Stimulated activated CD8-positive, alpha-beta memory T cell treated with anti-CD3 and anti-CD28 coated beads, Interleukin-12 subunit alpha, Interleukin-12 subunit beta, amount 100 ng/mL, for 4 hours (primary cell): ENCODE results near the gene STAB1.

Source experiments
- DNase-seq: peaks from one replicate; pipeline ENCODE4 v3.0.0-alpha.2; 2020; ENCODE audit warnings: low read depth

The STAB1 gene

GRCh38 chr3:52483577-52484381 is 11.4 kb upstream of the STAB1 start:
- DNase-seq, result no peak

- no peak for DNase-seq
Measured at GRCh38 chr3:52484680-52485461, 10.3 kb upstream of the STAB1 start.

- DNase-seq, result no peak
Measured at GRCh38 chr3:52487050-52487787, 7.9 kb upstream of the STAB1 start.

GRCh38 chr3:52487788-52488691 is 7.1 kb upstream of the STAB1 start:
- no peak for DNase-seq

DNA sequence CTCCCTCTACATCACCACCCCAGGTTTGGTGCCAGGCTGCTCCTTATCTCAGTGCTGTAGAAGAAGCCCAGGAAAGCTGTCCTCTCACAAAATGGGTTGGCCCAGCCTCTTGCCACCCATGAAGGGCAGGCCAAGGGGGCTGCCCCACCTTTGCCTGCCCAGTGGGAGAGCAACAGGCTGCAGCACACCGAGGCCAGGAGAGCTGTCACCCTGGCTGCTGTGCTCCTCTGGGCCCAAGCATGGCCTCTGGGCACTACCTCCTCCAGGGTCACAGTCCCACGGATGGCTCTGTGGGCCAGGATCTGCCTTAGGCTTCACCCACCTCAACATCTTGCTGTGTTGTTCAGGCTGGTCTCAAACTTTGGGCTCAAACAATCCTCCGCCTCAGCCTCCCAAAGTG is 6.4 kb upstream of the STAB1 start:
- DNase-seq, result no peak

- no peak for DNase-seq
Measured at GRCh38 chr3:52489453-52489852, 5.7 kb upstream of the STAB1 start.

DNA sequence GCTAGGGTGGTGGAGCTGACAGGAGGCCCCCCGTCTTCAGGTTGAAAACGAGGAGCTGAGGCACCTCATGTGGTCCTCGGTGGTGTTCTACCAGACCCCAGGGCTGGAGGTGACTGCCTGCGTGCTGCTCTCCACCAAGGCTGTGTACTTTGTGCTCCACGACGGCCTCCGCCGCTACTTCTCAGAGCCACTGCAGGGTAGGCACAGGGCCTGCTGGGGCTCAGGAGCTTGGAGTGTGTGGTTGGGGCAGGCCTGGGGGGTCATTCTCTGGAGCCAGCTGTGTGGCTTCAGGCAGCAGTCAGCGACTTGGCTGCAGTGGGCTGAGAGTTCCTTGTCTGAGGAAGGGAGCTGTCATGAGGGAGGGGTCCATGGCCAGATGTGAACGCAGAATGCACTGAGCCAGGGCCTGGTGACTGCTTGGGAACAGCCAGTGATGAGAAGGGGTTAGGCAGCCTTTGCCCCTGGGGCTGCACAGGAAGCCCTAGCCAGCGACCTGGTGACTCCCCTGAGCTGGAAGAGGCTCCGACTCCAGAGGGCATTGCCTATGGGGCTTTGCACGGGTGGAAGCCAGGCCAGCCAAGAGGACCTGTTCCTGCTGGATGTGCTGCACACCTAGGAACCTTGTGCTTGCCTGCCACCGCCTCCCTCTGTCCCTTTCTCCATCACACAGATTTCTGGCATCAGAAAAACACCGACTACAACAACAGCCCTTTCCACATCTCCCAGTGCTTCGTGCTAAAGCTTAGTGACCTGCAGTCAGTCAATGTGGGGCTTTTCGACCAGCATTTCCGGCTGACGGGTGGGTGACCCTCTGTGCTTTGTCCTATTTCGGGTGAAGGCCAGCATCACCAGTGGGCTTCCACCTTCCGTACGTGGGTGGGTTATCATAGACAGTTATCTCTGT is 4.9 kb upstream of the STAB1 start:
- DNase-seq, result no peak

GRCh38 chr3:52490939-52491526 is 4.1 kb upstream of the STAB1 start:
- no peak for DNase-seq

- no peak for DNase-seq
Measured at GRCh38 chr3:52492059-52492458, 3.1 kb upstream of the STAB1 start.

- no peak for DNase-seq
Measured at GRCh38 chr3:52493232-52494017, 1.7 kb upstream of the STAB1 start.

GRCh38 chr3:52494445-52494844 is 693 bp upstream of the STAB1 start:
- DNase-seq, result no peak

DNA sequence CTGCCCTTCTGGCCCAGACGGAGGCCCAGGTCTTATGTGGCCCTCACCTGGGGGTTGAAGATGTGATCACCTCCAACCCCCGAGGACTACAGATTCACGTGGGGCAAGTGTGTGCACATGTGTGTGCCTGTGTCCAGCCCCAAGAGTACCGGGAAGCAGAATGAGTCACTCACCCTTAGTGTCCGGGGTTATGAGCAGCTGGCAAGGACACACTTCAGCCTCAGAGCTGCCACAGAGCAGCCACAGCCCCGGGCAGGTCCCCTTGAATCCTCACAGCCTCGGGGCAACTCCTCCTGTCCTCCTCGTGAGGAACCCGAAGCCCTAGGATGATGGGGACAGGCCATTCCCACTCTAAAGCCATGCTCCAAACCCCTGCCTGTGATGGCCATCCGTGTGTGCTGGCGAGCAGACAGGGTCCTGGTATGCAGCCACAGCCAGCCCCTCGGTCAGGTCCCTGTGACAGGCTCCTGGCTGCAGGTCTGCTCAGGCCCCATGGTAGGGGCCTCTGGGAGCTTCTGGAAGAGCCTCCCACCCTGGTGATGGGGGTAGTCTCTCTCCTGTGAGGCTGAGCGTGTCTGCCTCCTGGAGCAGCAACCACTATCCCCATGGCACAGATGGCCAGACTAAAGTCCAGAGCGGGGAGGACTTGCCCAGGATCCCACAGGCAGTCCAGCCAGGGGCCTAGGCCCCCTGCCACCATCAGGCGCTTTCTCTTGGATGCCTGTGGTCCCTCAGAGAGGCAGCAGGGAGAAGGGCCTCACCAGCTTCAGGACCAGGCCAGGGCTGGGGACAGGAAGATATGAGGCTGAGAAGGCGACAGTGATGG is 852 bp downstream of the STAB1 start:
- no peak for DNase-seq

GRCh38 chr3:52498137-52499054 is 3.3 kb downstream of the STAB1 start:
- DNase-seq, result no peak

DNA sequence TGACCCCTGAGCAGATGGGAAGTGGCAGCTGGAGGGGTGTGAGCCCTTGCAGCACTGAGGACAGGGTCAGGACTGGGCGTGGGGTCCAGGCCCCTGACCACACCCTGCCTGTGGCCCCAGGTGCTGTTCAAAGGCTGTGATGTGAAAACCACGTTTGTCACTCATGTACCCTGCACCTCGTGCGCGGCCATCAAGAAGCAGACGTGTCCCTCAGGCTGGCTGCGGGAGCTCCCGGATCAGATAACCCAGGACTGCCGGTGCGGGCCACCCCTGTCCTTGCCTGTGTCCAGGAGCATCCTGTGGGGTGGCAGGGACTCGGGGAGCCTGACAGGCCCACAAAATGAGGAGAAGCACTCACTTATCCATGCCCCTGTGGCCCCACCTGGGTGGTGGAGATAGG is 5.9 kb downstream of the STAB1 start:
- no peak for DNase-seq

GRCh38 chr3:52502001-52502400 is 6.9 kb downstream of the STAB1 start:
- no peak for DNase-seq

- no peak for DNase-seq
Measured at GRCh38 chr3:52502808-52503350, 7.7 kb downstream of the STAB1 start.

- DNase-seq, result no peak
Measured at GRCh38 chr3:52503788-52504424, 8.8 kb downstream of the STAB1 start.
